ENCODE results near the gene CDH19.

Gene CDH19

GRCh38 chr18:66557091-66557490, 46.8 kb downstream of the CDH19 start:
- H3K4me3 ChIP-seq (ENCODE audit: low read depth, low read length): no peak overlapping the region
- TF ChIP-seq CTCF (IDR thresholded peaks at IDR 0.05; ENCODE audit: low read depth, low read length): no peak

- H3K4me3 ChIP-seq (ENCODE audit: low read depth, low read length): no peak overlapping the region
- no peak for TF ChIP-seq CTCF (IDR thresholded peaks at IDR 0.05; ENCODE audit: low read depth, low read length)
These were observed 48.3 kb downstream of the CDH19 start for GRCh38 chr18:66555585-66555984.

- TF ChIP-seq CTCF (IDR thresholded peaks at IDR 0.05; ENCODE audit: low read depth, low read length): no peak
- H3K4me3 ChIP-seq (ENCODE audit: low read depth, low read length): no peak overlapping the region
These were observed 50.1 kb downstream of the CDH19 start for GRCh38 chr18:66553824-66554223.

- no peak for TF ChIP-seq CTCF (IDR thresholded peaks at IDR 0.05; ENCODE audit: low read depth, low read length)
- no peak overlapping the region for H3K4me3 ChIP-seq (ENCODE audit: low read depth, low read length)
These were observed 53.5 kb downstream of the CDH19 start for GRCh38 chr18:66550366-66550765.

- no peak overlapping the region for H3K4me3 ChIP-seq (ENCODE audit: low read depth, low read length)
- TF ChIP-seq CTCF (IDR thresholded peaks at IDR 0.05; ENCODE audit: low read depth, low read length): no peak
These were observed 55.1 kb downstream of the CDH19 start for GRCh38 chr18:66548747-66549146.

GRCh38 chr18:66534110-66534509, 69.8 kb downstream of the CDH19 start:
- H3K4me3 ChIP-seq (ENCODE audit: low read depth, low read length): no peak overlapping the region
- TF ChIP-seq CTCF (IDR thresholded peaks at IDR 0.05; ENCODE audit: low read depth, low read length): no peak

- TF ChIP-seq CTCF (IDR thresholded peaks at IDR 0.05; ENCODE audit: low read depth, low read length): no peak
- no peak overlapping the region for H3K4me3 ChIP-seq (ENCODE audit: low read depth, low read length)
These were observed 70.2 kb downstream of the CDH19 start for GRCh38 chr18:66533693-66534092.
